NCI-H774 (cell line): ENCODE results near the gene GAMT.

Experiments used
- DNase-seq: peaks from one replicate; lab custom pipeline; 2025; lab: John Stamatoyannopoulos, UW

Gene GAMT

DNA sequence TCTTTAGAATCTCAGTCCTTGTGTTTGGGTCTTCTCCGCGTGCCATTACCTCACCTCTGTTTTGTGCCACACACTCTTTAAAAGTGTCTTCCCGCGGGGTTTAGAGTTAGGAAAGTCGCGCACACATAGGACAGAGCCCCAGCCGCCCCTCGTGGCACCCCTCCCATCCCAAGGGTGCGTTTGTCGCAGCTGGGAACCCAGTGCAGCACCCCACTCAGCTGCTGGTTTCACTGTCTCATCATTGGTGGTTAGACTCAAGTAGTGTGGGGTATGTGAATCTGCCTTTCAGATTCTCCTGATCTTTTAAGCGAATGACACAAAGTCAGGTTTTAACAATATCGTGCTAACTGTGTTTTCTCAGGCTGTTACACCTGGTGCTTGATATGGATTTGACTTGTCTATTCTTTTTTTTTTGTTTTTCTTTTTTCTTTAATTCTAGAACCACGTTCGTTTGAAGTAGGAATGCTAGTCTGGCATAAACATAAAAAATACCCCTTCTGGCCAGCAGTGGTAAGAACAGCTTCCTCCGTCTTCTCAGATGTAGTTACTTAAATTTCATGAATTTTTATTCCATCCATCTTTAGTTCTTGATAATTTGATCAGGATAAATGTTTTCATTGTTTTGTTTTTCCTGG, 37.2 kb downstream of the GAMT start:
- no peak for DNase-seq

DNA sequence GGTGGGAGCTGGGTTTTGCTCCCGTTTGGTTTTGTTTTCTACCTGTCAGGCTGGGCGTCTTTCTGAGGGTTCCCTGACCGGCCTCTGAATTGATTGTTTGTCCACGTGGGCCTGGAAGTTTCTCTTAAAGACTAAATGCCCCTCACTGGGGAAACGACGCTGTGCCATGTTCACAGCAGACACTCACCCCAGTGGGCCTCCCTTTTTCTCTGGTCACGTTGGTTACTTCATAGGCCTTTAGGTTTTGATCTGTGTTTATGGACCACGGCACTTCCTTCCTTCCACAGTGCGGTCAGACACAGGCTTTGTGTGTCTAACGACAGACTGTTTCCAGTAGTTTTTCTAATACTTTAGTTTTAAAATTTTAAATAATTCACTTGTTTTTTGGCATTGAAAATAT, 37.7 kb downstream of the GAMT start:
- DNase-seq: no peak

DNA sequence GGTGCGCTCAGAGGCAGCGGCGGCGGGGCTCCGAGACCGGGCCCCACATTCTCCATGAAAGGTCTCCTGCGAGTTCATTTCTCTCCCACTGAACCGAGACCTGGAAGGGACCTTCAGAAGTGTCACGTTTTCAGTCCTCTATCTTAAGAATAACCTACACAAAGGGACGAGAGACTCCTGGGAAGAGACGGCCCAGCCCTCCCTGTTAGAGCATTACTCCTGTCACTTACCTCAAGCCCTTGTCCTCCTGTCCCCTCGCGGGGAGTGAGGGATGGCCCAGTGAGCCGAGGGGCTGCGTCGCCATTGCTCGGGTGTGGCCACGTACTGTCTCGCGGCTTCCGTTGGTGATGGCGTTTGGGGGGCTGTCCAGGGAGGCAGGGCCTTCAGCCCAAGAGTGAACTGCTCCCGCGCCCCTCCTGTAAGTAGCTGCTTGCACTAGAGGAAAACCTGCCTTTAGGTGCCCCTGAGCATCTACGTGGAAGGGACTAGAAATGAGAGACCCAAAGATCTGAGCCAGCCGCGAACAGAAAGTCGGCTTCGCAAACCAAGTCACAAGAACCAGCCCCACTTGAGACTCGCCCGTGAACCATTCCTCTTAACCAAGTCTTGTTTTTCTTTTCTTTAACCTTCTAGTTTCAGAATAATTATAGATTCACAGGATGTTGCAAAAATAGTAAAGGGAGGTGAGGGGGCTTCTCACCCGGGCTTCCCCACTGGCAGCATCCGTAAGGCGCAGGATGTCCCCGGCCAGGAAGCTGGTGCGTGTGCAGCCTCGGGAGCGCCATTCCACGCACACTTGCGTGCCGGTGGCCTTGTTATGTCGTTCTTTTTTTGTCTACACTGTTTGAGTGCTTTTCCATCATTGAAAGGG, 38.7 kb downstream of the GAMT start:
- no peak for DNase-seq

DNA sequence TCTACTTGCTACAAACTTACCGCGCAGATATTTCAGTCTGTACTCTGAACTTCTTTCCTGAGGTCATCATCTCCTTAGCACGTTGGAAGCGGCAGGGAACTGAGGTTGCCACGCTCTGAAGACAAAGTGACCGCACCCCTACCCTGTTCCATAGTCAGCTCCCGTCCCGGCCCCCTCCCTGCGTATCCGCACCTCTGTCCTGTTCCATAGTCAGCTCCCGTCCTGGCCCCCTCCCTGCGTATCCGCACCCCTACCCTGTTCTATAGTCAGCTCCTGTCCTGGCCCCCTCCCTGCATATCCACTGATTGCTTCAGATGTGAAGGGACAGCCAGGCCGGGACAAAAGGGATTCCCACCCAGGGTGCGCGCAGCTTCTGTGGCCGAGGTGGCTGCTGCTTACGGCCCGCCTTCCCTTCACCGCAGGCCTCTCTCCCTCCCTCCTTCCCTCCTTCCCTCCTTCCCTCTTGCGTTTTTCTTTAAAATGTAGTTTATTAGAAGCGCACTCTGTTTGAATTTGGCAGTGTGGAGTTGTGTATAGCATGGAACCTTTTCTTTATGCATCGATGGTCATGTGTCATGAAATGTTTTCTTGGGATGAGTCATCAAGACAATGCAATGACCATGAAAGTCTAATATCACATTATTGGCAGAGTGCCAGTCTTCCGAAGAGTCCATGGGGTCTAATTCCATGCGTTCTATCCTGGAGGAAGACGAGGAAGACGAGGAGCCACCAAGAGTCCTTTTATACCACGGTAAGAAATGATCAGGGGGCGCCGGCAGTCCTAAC, 39.5 kb downstream of the GAMT start:
- no peak for DNase-seq

DNA sequence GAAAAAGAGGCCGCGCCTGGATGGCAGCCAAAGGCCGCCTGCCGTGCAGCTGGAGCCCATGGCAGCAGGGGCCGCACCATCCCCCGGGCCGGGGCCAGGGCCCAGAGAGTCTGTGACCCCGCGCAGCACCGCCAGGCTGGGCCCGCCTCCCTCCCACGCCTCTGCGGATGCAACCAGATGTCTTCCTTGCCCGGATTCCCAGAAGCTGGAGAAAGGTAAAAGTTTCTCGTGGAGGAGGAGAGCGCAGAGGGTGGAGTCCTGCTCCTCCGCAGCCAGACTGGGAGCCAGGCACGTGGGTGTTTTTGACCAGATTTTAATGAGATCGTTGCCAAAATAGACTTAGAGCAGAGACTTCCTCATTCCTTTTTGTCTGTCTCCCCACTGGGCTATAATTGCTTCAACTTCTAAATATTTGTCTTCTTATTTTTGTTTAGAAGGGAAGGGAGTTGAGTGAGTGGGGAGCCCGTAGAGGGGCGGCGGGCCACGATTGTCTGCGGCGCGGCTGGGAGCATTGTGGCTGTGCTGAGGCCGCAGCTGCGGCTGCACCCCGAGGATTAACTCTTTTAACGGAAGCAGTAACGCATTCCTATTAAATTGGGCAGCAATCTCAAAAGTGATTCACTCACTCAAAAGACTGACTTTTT, 40.4 kb downstream of the GAMT start:
- DNase-seq: no peak

- DNase-seq: no peak
Observed at GRCh38 chr19:1360126-1360817, 41.1 kb downstream of the GAMT start.

DNA sequence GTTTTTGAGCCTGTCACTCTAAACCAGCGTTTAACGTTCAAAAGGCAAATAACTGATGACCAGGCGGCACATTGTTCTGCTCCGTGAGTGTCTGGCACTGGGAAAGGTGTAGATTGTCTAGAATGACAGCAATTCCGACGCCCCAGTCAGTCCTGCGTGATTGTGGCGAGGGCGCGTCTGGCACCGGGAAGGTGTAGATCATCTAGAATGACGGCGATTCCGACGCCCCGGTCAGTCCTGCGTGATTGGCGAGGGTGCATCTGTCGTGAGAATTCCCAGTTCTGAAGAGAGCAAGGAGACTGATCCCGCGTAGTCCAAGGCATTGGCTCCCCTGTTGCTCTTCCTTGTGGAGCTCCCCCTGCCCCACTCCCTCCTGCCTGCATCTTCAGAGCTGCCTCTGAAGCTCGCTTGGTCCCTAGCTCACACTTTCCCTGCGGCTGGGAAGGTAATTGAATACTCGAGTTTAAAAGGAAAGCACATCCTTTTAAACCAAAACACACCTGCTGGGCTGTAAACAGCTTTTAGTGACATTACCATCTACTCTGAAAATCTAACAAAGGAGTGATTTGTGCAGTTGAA, 43.7 kb downstream of the GAMT start:
- DNase-seq: no peak

DNA sequence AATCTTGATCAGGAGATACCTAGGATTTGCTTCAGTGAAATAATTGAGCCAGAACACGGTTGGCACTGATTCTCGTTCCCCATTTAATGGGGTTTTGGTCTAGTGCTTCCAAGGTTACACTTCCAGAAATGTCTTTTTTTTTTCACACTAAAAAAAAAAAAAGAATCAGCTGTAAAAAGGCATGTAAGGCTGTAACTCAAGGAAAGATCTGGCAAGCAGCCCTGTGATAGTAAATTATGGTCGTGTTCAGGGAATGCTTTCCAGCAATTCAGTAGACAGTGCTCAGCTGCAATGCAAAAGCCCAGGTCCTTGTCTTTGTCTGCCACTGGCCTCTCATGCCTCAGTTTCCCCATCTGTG, 44.9 kb downstream of the GAMT start:
- no peak for DNase-seq

- no peak for DNase-seq
Observed at GRCh38 chr19:1355568-1356507, 45.5 kb downstream of the GAMT start.

GRCh38 chr19:1354970-1355567, 46.3 kb downstream of the GAMT start:
- DNase-seq: no peak

DNA sequence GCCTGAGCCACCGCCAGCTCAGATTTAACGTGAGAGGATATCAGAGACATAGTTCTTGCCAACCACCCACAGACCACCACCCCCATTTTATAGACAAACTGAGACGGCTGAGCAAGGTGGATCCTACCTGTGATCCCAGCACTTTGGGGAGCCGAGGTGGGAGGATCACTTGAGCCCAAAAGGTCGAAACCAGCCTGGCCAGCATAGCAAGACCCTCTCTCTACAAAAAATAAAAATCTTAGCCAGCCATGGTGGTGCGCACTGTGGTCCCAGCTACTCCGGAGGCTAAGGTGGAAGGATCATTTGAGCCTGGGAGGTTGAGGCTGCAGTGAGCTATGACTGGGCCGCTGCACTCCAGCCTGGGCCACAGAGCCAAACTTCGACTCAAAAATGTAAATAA, 48.2 kb downstream of the GAMT start:
- no peak for DNase-seq

- DNase-seq: no peak
Observed at GRCh38 chr19:1351381-1351851, 49.9 kb downstream of the GAMT start.

DNA sequence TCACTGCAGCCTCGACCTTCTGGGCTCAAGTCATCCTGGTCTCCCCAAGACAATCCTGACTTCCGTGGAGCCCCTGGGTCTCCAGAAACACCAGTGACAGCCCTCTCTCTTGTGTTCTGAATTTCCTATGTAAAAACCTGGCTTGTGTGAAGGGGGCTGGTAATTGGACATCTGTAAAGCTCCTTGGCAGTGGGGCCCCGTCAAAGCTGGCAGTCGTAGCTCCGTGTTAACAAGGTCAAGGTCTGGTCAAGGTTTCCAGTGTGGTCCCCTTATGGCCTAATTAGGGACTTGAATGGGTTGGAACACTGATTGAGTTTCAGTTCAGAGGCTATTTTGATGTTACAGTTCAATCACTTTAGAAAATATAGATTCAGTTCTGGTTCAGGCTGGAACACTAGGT, 50.5 kb downstream of the GAMT start:
- no peak for DNase-seq

DNA sequence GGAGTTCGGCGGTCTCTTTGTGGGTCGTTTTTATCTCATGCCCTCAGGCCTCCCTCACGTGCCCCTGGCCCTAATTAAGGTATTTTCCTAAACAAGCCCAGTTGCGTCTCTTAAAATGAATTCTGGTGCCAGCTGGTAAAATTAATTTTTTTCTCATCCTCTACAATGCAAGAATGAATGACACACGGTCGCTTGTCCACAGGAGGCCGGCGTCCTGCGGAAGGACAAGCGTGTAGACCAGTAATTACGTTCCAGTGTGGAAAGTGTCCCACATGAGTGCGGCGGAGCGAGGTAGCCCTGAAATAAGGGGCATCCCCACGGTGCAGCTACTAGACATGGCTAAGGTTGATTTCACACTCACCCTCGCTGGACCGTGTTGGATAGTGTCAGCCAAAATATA, 52.1 kb downstream of the GAMT start:
- DNase-seq: no peak
